ENCODE measurements around the gene THAP6.

DNA sequence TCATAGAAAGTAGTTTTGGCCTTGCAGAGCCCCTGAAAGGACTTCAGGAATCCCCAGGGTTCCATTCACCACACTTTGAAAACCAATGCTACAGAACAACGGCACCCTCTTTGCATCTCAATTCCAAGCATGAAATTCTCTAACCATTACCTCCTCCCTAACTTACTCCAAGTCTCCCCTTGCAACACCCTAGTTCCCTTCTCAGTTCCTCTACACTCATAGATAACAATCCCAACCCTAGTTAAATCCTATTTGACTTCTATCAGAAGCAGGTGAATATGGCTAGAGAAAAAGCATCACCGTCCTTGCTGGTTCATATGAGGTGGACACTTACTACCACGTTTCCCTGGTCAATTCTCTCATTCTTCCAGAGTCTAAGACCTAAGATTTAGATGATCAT, 2.4 kb upstream of the THAP6 start:
- TF ChIP-seq EZH2 (IDR thresholded peaks at IDR 0.05; ENCODE audit: insufficient read depth, poor library complexity, severe bottlenecking) (no peak), EZH2phosphoT487 (IDR thresholded peaks at IDR 0.05; ENCODE audit: insufficient read depth, low read depth) (no peak)

All from GM23248 (cell line).